ENCODE data around the gene HMOX1. TPM values are rescaled to one million over a fixed set of nuclear protein-coding genes. Genes with fewer than 3 reads are reported as not detected.

Gene HMOX1
- total and polyA plus RNA-seq, 2 of the 13 experiments (the other 11 are each of a cell fraction or from before 2014, with no cell fraction given) = 53.6 to 67.4 TPM

DNA sequence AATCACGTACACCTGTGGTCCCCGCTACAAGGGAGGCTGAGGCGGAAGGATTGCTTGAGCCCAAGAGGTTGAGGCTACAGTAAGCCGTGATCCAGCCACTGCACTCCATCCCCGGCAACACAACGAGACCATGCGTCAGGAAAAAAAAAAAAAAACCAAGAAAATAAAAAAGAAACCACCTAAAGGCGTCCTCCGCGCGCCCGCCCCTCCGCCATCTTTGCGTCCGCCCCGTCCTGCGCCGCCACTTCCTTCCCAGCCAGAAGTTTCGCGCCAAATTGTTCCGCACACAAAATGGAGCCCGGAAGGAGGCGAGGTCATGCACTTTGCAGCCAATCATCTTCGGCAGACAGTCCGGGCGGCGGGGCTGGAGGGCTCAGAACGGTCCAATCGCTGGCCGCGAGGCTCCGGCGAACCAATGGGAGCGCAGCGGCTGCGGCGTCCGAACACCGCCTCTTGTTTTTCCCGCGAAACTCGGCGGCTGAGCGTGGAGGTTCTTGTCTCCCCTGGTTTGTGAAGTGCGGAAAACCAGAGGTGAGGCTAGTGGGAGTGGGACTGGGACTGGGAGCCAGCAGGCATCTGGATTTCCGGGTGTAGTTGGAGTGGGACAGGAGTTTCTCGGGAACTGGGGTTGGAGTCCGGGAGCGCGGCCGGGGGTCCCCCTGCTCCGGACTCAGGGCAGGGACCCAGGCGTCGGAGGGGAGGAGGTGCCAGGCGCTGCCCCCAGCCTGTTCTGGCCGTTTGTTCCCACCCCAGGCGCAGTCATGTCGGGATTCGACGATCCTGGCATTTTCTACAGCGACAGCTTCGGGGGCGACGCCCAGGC lies 19.0 kb downstream of the HMOX1 start, which contains the start of gene MCM5 (continued):
- TF ChIP-seq ISL2 (CRISPR knock-in tag; IDR thresholded peaks at IDR 0.05) = no peak
- TF ChIP-seq KDM1A (CRISPR knock-in tag; IDR thresholded peaks at IDR 0.05) = no peak
- TF ChIP-seq JUND (CRISPR knock-in tag; IDR thresholded peaks at IDR 0.05) = no peak
- TF ChIP-seq ZNF614 (CRISPR knock-in tag; IDR thresholded peaks at IDR 0.05; ENCODE audit: borderline replicate concordance) = peak; percentile 59; the same call in 1 of the 2 replicates
- TF ChIP-seq ZNF550 (CRISPR knock-in tag; IDR thresholded peaks at IDR 0.05; ENCODE audit: borderline replicate concordance) = no peak
- TF ChIP-seq ZNF460 (CRISPR knock-in tag; IDR thresholded peaks at IDR 0.05; ENCODE audit: borderline replicate concordance) = no peak
- no peak for TF ChIP-seq MTF1 (CRISPR knock-in tag; IDR thresholded peaks at IDR 0.05)
- no peak for TF ChIP-seq SMARCE1 (IDR thresholded peaks at IDR 0.05; ENCODE audit: borderline replicate concordance)
- TF ChIP-seq HDAC6 (IDR thresholded peaks at IDR 0.05; ENCODE audit: low read depth, low read length) = no peak
- TF ChIP-seq ZNF234 (CRISPR knock-in tag; conservative IDR thresholded peaks at IDR 0.05) = no peak
- TF ChIP-seq ZNF431 (CRISPR knock-in tag; IDR thresholded peaks at IDR 0.05; ENCODE audit: borderline replicate concordance, low read depth) = peak; percentile 57; the same call in 1 of the 2 replicates
- no peak; the same call in 1 of the 2 replicates for TF ChIP-seq ZNF761 (CRISPR knock-in tag; conservative IDR thresholded peaks at IDR 0.05)
- no peak for TF ChIP-seq RFXANK (CRISPR knock-in tag; IDR thresholded peaks at IDR 0.05)
- no peak for TF ChIP-seq HOXD1 (CRISPR knock-in tag; IDR thresholded peaks at IDR 0.05)
- no peak for TF ChIP-seq GZF1 (CRISPR knock-in tag; IDR thresholded peaks at IDR 0.05)
- TF ChIP-seq JDP2 (CRISPR knock-in tag; IDR thresholded peaks at IDR 0.05; ENCODE audit: borderline replicate concordance) = no peak
- TF ChIP-seq BORCS8-MEF2B (CRISPR knock-in tag; IDR thresholded peaks at IDR 0.05) = peak; percentile 95
- TF ChIP-seq ELF4 (CRISPR knock-in tag; IDR thresholded peaks at IDR 0.05; ENCODE audit: borderline replicate concordance) = peak; percentile 89
- TF ChIP-seq CHD4 (IDR thresholded peaks at IDR 0.05; ENCODE audit: borderline replicate concordance, low read length) = no peak
- TF ChIP-seq ZNF891 (CRISPR knock-in tag; IDR thresholded peaks at IDR 0.05) = no peak
- peak; percentile 83; the same call in 1 of the 2 replicates for TF ChIP-seq YEATS2 (CRISPR knock-in tag; IDR thresholded peaks at IDR 0.05; ENCODE audit: borderline replicate concordance)
- TF ChIP-seq ZIK1 (CRISPR knock-in tag; IDR thresholded peaks at IDR 0.05; ENCODE audit: borderline replicate concordance, low read depth) = no peak; the same call in 1 of the 2 replicates
- TF ChIP-seq ATF1 (CRISPR knock-in tag; IDR thresholded peaks at IDR 0.05) = peak; percentile 82
- TF ChIP-seq SIX1 (CRISPR knock-in tag; IDR thresholded peaks at IDR 0.05; ENCODE audit: borderline replicate concordance) = no peak
- no peak for TF ChIP-seq MAF1 (CRISPR knock-in tag; IDR thresholded peaks at IDR 0.05; ENCODE audit: borderline replicate concordance)
- peak; percentile 88; the same call in 1 of the 2 replicates for TF ChIP-seq ZNF749 (CRISPR knock-in tag; IDR thresholded peaks at IDR 0.05; ENCODE audit: borderline replicate concordance)
- no peak for TF ChIP-seq DNMT3B (CRISPR knock-in tag; conservative IDR thresholded peaks at IDR 0.05)
- TF ChIP-seq, protein P1, sequence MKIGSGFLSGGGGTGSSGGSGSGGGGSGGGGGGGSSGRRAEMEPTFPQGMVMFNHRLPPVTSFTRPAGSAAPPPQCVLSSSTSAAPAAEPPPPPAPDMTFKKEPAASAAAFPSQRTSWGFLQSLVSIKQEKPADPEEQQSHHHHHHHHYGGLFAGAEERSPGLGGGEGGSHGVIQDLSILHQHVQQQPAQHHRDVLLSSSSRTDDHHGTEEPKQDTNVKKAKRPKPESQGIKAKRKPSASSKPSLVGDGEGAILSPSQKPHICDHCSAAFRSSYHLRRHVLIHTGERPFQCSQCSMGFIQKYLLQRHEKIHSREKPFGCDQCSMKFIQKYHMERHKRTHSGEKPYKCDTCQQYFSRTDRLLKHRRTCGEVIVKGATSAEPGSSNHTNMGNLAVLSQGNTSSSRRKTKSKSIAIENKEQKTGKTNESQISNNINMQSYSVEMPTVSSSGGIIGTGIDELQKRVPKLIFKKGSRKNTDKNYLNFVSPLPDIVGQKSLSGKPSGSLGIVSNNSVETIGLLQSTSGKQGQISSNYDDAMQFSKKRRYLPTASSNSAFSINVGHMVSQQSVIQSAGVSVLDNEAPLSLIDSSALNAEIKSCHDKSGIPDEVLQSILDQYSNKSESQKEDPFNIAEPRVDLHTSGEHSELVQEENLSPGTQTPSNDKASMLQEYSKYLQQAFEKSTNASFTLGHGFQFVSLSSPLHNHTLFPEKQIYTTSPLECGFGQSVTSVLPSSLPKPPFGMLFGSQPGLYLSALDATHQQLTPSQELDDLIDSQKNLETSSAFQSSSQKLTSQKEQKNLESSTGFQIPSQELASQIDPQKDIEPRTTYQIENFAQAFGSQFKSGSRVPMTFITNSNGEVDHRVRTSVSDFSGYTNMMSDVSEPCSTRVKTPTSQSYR (CRISPR knock-in tag; IDR thresholded peaks at IDR 0.05; ENCODE audit: borderline replicate concordance) = no peak
- TF ChIP-seq, protein P2, sequence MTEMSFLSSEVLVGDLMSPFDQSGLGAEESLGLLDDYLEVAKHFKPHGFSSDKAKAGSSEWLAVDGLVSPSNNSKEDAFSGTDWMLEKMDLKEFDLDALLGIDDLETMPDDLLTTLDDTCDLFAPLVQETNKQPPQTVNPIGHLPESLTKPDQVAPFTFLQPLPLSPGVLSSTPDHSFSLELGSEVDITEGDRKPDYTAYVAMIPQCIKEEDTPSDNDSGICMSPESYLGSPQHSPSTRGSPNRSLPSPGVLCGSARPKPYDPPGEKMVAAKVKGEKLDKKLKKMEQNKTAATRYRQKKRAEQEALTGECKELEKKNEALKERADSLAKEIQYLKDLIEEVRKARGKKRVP (CRISPR knock-in tag; IDR thresholded peaks at IDR 0.05) = no peak
